Measurements from ENCODE around the gene ELL2. TPM values are rescaled to one million over a fixed set of nuclear protein-coding genes. Genes with fewer than 3 reads are reported as not detected.

ELL2 gene
- total RNA-seq, 2 donors from 2014 or later, result 76.3 to 113 TPM

DNA sequence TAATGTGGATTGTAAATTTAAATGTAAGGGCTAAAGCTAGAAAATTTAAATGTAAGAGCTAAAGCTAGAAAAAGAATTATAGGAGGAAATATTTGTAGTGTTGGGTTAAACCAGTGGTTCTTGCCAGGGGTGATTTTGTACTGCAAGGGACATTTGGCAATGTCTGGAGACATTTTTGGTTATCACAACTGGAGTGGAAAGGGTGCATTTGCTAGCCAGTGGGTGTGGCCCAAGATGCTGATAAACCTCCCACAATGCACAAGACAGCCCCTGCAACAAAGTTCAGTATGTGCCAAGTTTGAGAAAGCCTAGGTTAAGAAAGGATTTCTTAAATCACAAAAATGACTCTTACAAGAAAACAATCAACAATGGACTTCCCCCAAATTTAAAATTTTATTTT lies 31.6 kb upstream of the ELL2 start:
- H3K36me3 Mint-ChIP-seq (ENCODE audit: insufficient read depth in 2 of 2), result no peaks in the 10 kb centered on the region
- H3K4me1 Mint-ChIP-seq (ENCODE audit: low read depth), result peaks cover 13% of the 10 kb centered on the region
- no peak overlapping the region for H3K27ac Mint-ChIP-seq
- peaks cover 8% of the 10 kb centered on the region for H3K27me3 Mint-ChIP-seq (ENCODE audit: low read depth)
- no peaks in the 10 kb centered on the region for H3K9me3 Mint-ChIP-seq
- DNase-seq (no peak), ATAC-seq (replicated peaks in 1 of 2) (no peak)
- H3K4me3 Mint-ChIP-seq, result no peak overlapping the region

DNA sequence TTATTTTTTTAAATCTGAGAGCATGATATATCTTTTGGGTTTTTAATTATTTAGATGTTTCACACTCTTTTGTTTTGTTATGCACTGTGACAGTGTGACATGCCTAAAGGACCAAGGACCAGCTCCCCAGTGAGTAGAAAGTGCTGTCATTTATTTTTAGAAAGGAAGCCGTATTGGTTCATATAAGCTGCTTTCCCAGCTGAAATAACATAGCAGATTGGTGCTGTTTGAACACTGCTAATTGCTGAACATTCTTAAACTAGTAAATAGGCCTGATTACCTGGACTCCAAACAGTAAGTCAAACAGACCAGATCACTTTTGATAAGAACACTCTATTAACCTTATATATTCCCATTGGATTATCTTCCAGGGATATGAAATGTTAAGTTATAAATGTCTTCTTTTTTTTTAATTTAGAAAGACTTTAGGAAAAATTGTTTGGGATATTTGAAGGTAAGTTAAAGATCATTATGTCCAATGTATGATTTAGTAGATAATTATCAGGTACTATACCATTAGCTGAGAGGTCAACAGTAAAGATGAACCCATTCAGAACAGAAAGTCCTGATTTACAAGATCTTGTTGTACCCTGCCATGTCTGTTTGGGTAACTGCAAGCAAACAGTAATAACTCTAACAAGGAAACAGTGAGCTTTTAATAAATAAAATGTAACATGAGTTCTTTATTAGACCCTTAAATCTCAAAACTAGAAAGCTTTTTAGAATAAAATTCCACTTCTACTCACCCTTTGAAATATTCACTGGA lies 27.8 kb upstream of the ELL2 start:
- H3K27ac Mint-ChIP-seq, result no peak overlapping the region
- no peaks in the 10 kb centered on the region for H3K27me3 Mint-ChIP-seq (ENCODE audit: low read depth)
- no peaks in the 10 kb centered on the region for H3K9me3 Mint-ChIP-seq
- H3K36me3 Mint-ChIP-seq (ENCODE audit: insufficient read depth in 2 of 2), result no peaks in the 10 kb centered on the region
- ATAC-seq (replicated peaks in 1 of 2) (no peak), DNase-seq (no peak)
- no peak overlapping the region for H3K4me3 Mint-ChIP-seq
- H3K4me1 Mint-ChIP-seq (ENCODE audit: low read depth), result no peaks in the 10 kb centered on the region

DNA sequence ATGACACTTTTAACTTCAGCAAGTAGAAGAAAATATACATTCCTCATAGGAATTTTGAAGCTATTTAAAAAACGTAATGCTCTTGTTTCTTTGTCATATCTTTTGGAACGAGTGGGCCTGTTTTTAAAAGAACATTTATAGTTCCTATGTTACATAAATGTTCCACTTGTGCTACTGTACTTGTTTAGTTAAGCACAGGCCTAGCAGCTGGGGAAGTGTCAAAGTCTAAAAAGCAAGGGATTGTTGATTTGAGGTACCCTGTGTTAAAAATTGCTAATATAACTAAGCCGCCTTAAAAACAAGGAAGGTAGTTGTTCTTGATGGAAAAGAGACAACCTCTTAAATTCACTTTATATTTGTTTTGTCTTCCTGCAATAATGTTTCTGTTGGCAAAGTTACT lies 27.2 kb upstream of the ELL2 start:
- H3K27me3 Mint-ChIP-seq (ENCODE audit: low read depth), result no peaks in the 10 kb centered on the region
- H3K4me3 Mint-ChIP-seq, result no peak overlapping the region
- ATAC-seq (replicated peaks in 1 of 2) (no peak), DNase-seq (no peak)
- no peaks in the 10 kb centered on the region for H3K36me3 Mint-ChIP-seq (ENCODE audit: insufficient read depth in 2 of 2)
- no peaks in the 10 kb centered on the region for H3K4me1 Mint-ChIP-seq (ENCODE audit: low read depth)
- no peaks in the 10 kb centered on the region for H3K9me3 Mint-ChIP-seq
- H3K27ac Mint-ChIP-seq, result no peak overlapping the region

DNA sequence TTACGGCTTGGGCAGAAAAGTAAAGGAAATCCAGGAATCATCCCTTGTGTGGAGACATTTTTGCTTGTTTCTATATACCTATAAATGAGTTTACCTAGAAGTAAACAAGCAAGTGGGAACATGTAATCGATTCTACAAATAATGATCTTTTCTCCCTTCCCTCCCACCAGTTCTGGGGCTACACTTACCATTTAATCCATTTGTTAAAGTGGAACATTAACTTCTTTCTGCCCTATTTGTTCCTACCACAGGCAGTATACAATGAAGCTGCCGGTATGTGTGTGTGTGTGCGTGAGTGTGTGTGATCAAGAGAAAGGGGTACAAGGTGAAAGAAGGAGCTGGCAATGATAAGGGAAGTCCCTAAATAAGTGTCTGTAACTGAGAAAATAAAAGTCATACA lies 26.4 kb upstream of the ELL2 start:
- Mint-ChIP-seq H3K4me3 (no peak overlapping the region), H3K4me1 (ENCODE audit: low read depth) (no peaks in the 10 kb centered on the region), H3K9me3 (no peaks in the 10 kb centered on the region), H3K27ac (no peak overlapping the region), H3K36me3 (ENCODE audit: insufficient read depth in 2 of 2) (no peaks in the 10 kb centered on the region), H3K27me3 (ENCODE audit: low read depth) (no peaks in the 10 kb centered on the region)
- ATAC-seq (replicated peaks in 1 of 2) (no peak), DNase-seq (no peak)

DNA sequence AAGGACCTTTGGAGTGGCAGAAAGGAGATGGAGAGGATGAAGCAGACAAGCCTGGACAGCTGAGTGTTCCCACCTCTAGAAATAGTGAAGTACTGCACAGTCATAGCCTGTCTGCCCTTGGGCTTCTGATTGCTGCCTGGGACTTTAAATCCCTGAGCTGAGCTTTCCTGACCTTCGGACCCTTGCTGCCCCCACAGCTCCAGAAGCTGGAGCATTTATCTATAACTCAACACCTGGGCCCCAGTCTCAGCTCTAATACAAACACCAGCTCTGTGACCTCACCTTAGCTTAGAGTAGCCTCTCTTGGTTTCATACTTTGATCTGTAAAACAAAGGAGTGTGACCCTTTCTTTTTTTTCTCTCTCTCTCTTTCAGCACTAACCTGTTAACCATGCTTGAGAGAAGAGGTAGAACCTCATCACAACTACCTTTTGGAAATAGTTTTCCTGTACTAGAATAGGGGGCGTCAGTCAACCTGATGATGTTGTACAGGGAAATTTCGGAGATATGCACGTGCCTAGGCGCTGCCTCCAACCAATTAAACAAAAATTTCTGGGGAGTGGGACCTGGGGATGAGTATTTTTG lies 25.4 kb upstream of the ELL2 start:
- H3K9me3 Mint-ChIP-seq, result no peaks in the 10 kb centered on the region
- no peaks in the 10 kb centered on the region for H3K36me3 Mint-ChIP-seq (ENCODE audit: insufficient read depth in 2 of 2)
- H3K27me3 Mint-ChIP-seq (ENCODE audit: low read depth), result no peaks in the 10 kb centered on the region
- no peak overlapping the region for H3K27ac Mint-ChIP-seq
- H3K4me3 Mint-ChIP-seq, result no peak overlapping the region
- no peaks in the 10 kb centered on the region for H3K4me1 Mint-ChIP-seq (ENCODE audit: low read depth)
- ATAC-seq (replicated peaks in 1 of 2) (no peak), DNase-seq (no peak)

DNA sequence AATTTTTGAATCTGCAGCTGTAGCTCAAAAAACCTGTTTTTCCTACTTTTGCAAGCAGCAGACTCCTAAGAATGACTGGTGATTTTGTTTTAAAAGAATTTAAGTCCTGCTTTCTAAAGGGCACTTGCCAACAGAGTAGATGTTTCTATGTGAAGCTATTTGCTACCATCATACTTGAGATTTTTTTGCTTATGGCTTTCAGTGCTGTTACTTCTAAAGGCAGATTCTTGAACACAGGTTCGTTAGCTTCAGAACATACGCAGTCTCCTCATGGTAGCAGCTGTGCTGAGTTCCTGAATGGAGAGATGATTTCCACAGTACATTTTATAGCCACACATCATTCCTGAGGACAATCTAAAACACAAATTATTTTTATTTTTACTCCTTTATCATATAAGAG lies 24.4 kb upstream of the ELL2 start:
- no peaks in the 10 kb centered on the region for H3K4me1 Mint-ChIP-seq (ENCODE audit: low read depth)
- ATAC-seq (replicated peaks in 1 of 2), result no peak
- H3K27me3 Mint-ChIP-seq (ENCODE audit: low read depth), result no peaks in the 10 kb centered on the region
- H3K27ac Mint-ChIP-seq, result no peak overlapping the region
- no peaks in the 10 kb centered on the region for H3K36me3 Mint-ChIP-seq (ENCODE audit: insufficient read depth in 2 of 2)
- H3K9me3 Mint-ChIP-seq, result no peaks in the 10 kb centered on the region
- DNase-seq, result no peak
- no peak overlapping the region for H3K4me3 Mint-ChIP-seq

DNA sequence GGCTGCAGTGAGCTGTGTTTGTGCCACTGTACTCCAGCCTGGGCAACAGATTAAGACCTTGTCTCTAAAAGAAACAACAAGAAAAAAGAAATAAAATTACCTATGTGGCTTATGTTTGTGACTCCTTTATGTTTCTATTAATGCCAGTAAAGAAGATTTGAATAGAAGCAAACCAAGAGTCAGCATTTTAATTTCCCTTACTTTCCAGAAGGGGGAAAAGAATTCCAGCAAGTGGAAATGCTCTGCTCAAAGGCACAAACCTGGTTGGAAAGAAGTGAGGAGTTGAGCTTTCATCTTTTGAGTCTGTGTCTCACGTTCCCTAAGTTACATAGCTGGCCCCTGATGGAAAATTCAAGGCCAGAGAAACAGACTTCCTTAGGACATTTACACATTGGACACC lies 23.6 kb upstream of the ELL2 start:
- Mint-ChIP-seq H3K4me1 (ENCODE audit: low read depth) (no peaks in the 10 kb centered on the region), H3K36me3 (ENCODE audit: insufficient read depth in 2 of 2) (no peaks in the 10 kb centered on the region), H3K27me3 (ENCODE audit: low read depth) (no peaks in the 10 kb centered on the region), H3K27ac (no peak overlapping the region), H3K9me3 (no peaks in the 10 kb centered on the region), H3K4me3 (no peak overlapping the region)
- DNase-seq (no peak), ATAC-seq (replicated peaks in 1 of 2) (no peak)

DNA sequence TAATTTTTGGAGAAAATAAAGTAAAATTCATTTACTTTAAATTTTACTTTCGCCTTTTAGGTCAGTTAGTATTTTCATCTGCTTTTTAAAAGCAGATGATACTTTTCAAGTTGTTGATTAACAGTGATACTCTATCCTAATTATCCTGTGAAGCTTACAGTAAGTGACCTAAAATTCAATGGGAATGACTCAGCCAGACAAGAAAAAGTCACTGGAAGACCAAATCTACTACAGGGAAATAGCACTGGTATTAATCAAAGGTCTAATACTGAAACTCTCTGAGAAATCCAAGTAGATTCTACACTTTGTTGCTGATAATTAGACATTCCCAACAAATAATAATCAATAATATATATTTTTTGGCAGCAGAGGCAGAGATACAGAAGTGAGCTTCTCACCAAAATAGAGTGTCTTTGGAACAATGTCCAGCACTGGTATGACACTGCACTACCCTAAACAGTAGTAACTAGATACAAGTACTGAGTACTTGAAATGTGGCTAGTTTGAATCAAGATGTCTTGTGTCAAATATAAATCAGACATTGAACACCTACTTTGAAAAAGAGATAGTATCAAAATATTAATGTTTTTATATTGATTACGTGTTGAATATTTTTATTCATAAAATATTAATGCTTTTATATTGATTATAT lies 22.8 kb upstream of the ELL2 start:
- H3K4me3 Mint-ChIP-seq, result no peak overlapping the region
- no peaks in the 10 kb centered on the region for H3K27me3 Mint-ChIP-seq (ENCODE audit: low read depth)
- DNase-seq (no peak), ATAC-seq (replicated peaks in 1 of 2) (no peak)
- H3K36me3 Mint-ChIP-seq (ENCODE audit: insufficient read depth in 2 of 2), result no peaks in the 10 kb centered on the region
- no peak overlapping the region for H3K27ac Mint-ChIP-seq
- no peaks in the 10 kb centered on the region for H3K4me1 Mint-ChIP-seq (ENCODE audit: low read depth)
- H3K9me3 Mint-ChIP-seq, result no peaks in the 10 kb centered on the region

DNA sequence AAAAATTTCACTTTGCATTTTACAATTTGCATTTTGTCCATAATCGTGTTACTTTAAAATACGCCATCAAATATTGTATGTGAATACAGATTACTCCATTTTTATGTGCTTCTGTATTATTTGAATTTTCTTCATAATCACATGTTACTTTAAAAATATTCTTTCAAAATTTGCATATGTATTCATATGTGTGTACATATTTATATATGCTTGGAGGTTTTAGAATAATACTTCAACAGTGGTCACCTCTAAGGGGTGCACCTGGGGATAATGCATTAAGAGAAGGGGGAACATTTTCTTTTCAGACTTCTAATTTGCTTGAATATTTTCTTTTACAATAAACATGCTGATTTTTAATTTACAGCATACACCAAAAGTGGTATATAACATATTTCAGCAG lies 21.9 kb upstream of the ELL2 start:
- no peaks in the 10 kb centered on the region for H3K27me3 Mint-ChIP-seq (ENCODE audit: low read depth)
- no peak overlapping the region for H3K27ac Mint-ChIP-seq
- DNase-seq (no peak), ATAC-seq (replicated peaks in 1 of 2) (no peak)
- no peaks in the 10 kb centered on the region for H3K9me3 Mint-ChIP-seq
- H3K36me3 Mint-ChIP-seq (ENCODE audit: insufficient read depth in 2 of 2), result no peaks in the 10 kb centered on the region
- no peaks in the 10 kb centered on the region for H3K4me1 Mint-ChIP-seq (ENCODE audit: low read depth)
- H3K4me3 Mint-ChIP-seq, result no peak overlapping the region

DNA sequence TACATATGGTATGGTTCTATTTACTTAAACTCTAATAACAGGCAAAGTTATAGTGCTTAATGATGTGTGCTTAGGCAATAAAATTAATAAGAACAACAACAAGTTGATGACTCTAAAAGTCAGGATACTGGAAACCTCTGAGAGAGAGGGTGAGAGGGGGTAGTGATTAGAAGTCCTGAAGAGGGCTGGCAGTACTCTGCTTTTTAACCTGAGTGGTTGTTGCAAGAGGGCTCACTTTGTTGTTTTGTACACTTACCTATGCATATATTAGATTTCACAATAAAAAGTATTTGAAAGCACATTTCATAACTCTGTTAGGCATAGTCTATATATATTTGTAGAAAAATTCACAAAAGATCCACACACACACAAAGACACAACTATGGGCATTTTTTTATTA lies 21.4 kb upstream of the ELL2 start:
- H3K4me3 Mint-ChIP-seq, result no peak overlapping the region
- no peaks in the 10 kb centered on the region for H3K9me3 Mint-ChIP-seq
- no peak for ATAC-seq (replicated peaks in 1 of 2)

DNA sequence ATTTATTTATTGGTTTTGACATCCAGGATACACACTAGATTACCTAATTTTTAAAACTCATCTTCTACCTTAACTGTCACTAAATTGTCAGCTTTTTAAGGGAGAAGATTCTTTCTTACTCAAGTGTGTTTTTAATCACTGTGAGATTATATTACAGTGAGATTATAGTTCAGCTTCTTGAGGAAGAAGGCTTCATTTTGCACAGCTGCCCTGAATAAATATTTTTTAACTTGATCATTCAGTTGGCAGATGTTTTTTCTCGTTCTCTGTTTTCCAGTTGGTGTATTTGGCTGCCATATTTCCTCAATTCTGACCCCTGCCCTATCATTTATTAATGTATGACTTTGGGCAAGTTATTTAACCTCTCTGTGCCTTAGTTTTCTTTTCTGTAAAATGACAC lies 15.0 kb upstream of the ELL2 start:
- no peak for ATAC-seq (replicated peaks in 1 of 2)
- Mint-ChIP-seq H3K27ac (no peak overlapping the region), H3K27me3 (ENCODE audit: low read depth) (peaks cover 13% of the 10 kb centered on the region), H3K4me3 (no peak overlapping the region), H3K9me3 (no peaks in the 10 kb centered on the region), H3K36me3 (ENCODE audit: insufficient read depth in 2 of 2) (peaks cover 0 to 2% of the 10 kb centered on the region in 2 donors), H3K4me1 (ENCODE audit: low read depth) (peaks cover 7% of the 10 kb centered on the region)
- no peak for DNase-seq

More for the DNA sequence above, 21.4 kb upstream of the ELL2 start:
- H3K27ac Mint-ChIP-seq, result no peak overlapping the region
- H3K27me3 Mint-ChIP-seq (ENCODE audit: low read depth), result peaks cover under 1% of the 10 kb centered on the region
- DNase-seq, result no peak
- H3K4me1 Mint-ChIP-seq (ENCODE audit: low read depth), result no peaks in the 10 kb centered on the region
- no peaks in the 10 kb centered on the region for H3K36me3 Mint-ChIP-seq (ENCODE audit: insufficient read depth in 2 of 2)

DNA sequence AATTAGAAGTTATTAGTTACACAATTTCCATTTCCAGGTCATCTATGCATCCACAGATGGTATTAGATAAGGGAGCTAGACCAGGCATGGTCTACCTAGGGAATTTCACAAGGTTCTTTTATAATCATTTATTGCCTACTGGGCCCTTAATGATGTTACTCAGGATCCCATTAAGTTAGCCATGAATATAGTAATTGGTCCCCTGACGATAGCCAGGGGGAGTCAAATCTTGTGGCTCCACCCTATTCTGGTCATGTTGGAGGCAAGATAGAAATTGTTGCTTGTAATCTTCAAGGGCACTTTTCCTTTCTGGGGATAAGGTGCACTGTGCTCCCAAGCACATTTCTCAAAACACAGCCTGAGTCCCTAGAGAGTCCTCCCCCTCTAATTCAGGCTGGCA lies 14.1 kb upstream of the ELL2 start:
- H3K9me3 Mint-ChIP-seq, result no peaks in the 10 kb centered on the region
- ATAC-seq (replicated peaks in 1 of 2) (no peak), DNase-seq (no peak)
- no peak overlapping the region for H3K27ac Mint-ChIP-seq
- peaks cover 0 to 2% of the 10 kb centered on the region in 2 donors for H3K36me3 Mint-ChIP-seq (ENCODE audit: insufficient read depth in 2 of 2)
- H3K4me1 Mint-ChIP-seq (ENCODE audit: low read depth), result peaks cover 7% of the 10 kb centered on the region
- H3K27me3 Mint-ChIP-seq (ENCODE audit: low read depth), result peaks cover 13% of the 10 kb centered on the region
- no peak overlapping the region for H3K4me3 Mint-ChIP-seq

DNA sequence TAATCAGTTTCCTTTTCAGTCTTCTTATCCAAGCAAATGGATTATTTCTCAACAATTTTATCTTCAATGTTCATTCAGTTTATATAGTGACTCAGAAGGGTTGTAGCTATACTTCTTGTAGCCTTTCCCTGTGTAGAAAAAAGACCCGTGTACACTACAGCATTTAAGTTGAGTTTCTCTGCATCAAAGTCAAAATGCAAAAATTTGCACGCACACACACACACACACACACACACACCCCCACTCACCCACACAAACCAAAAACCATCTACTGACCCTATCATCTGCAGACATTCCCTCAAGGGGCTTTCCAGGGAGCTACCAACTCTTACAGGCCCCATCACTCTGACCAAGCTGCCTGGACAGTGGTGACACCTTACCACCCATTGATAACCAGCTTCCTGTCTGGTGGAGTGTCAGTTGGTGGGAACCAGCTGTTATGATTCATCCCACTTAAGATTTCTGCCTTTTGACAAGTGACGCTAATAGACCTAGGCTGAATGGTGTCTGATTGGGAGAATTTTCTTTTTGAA lies 12.2 kb upstream of the ELL2 start:
- ATAC-seq (replicated peaks in 1 of 2) (peak; percentile 80 to 89), DNase-seq (peak in 1 of 2 donors; percentile 23)
- Mint-ChIP-seq H3K9me3 (peaks cover 2% of the 10 kb centered on the region in 2 donors), H3K36me3 (ENCODE audit: insufficient read depth in 2 of 2) (peaks cover 0 to 5% of the 10 kb centered on the region in 2 donors), H3K27ac (no peak overlapping the region), H3K27me3 (ENCODE audit: low read depth) (peaks cover 13% of the 10 kb centered on the region), H3K4me3 (peak overlapping the region in 1 of 2 donors; percentile 13), H3K4me1 (ENCODE audit: low read depth) (peaks cover 7% of the 10 kb centered on the region)
